SK-N-SH (cell line): Measurements from ENCODE around the gene COL5A2. TPM values are rescaled to one million over a fixed set of nuclear protein-coding genes. Genes with fewer than 3 reads are reported as not detected.

ENCODE experiments used
- CTCF ChIA-PET: fragments of 300-600, 350-600 bp; formaldehyde crosslinking; extraction: SDS; loops from one replicate; lab custom pipeline; 2021; lab: Yijun Ruan, JAX
- POLR2A ChIA-PET: fragments of 350-600 bp; sonication (Branson Sonifier 250); formaldehyde crosslinking; extraction: SDS; loops from one replicate; lab custom pipeline; 2020; ENCODE audit warnings: antibody characterized with exemption, inconsistent platforms; lab: Yijun Ruan, JAX
- DNase-seq: peaks from one replicate; pipeline ENCODE4 v3.0.0; 2012
- H2AFZ ChIP-seq: fragments of 200-600 bp; sonication (generic); 2 replicates; pipeline ENCODE4 v1.8.1; 2016; ENCODE audit warnings: antibody characterized with exemption, mild to moderate bottlenecking, low read depth
- H3F3A ChIP-seq: fragments of 200-600 bp; sonication (generic); replicated peaks from 2 replicates; pipeline ENCODE3; 2016; ENCODE audit warnings: antibody characterized with exemption, mild to moderate bottlenecking; ENCODE audit not compliant: insufficient read depth
- H3K27ac ChIP-seq, 2 experiments: fragments of 200-500 bp in 1 of 2; fragments of 200-600 bp in 1 of 2; sonication (Bioruptor generic) in 1 of 2; sonication (generic), shearing (Covaris generic) in 1 of 2; 2 replicates each; pipeline versions ENCODE4 v1.5.1 to v1.6.1; 2014 to 2016; ENCODE audit warnings: low read depth in 2 of 2, inconsistent platforms in 1 of 2, low read length in 1 of 2, mild to moderate bottlenecking in 1 of 2, mixed read lengths in 1 of 2
- H3K27me3 ChIP-seq: fragments of 200-600 bp; sonication (generic), shearing (Covaris generic); 2 replicates; pipeline ENCODE4 v1.6.1; 2016; ENCODE audit warnings: mixed run types; ENCODE audit not compliant: insufficient read depth
- H3K36me3 ChIP-seq, 2 experiments: fragments of 200-500 bp in 1 of 2; fragments of 200-600 bp in 1 of 2; sonication (Bioruptor generic) in 1 of 2; sonication (generic) in 1 of 2; replicated peaks in 1 of 2; 2 replicates each; pipeline versions ENCODE3 to v1.5.1; 2014 to 2016; ENCODE audit warnings: low read length in 1 of 2, mild to moderate bottlenecking in 1 of 2; ENCODE audit not compliant: insufficient read depth in 2 of 2, control insufficient read depth in 1 of 2
- H3K4me1 ChIP-seq, 2 experiments: fragments of 200-500 bp in 1 of 2; fragments of 200-600 bp in 1 of 2; sonication (Bioruptor generic) in 1 of 2; sonication (generic), shearing (Covaris generic) in 1 of 2; 2 replicates each; pipeline versions ENCODE4 v1.5.1 to v1.6.1; 2014 to 2016; ENCODE audit warnings: low read depth in 1 of 2, low read length in 1 of 2, mixed run types in 1 of 2; ENCODE audit not compliant: insufficient read depth in 2 of 2, control insufficient read depth in 1 of 2
- H3K4me2 ChIP-seq: fragments of 200-600 bp; sonication (generic), shearing (Covaris generic); 2 replicates; pipeline ENCODE4 v1.6.1; 2017; ENCODE audit warnings: mixed run types
- H3K4me3 ChIP-seq, 2 experiments: fragments of 200-500 bp in 1 of 2; fragments of 200-600 bp in 1 of 2; sonication (Bioruptor generic) in 1 of 2; sonication (generic), shearing (Covaris generic) in 1 of 2; 2 replicates each; pipeline versions ENCODE4 v1.5.1 to v1.8.1; 2014 to 2016; ENCODE audit warnings: low read depth in 2 of 2, inconsistent platforms in 1 of 2, low read length in 1 of 2, mild to moderate bottlenecking in 1 of 2, mixed read lengths in 1 of 2, moderate library complexity in 1 of 2
- H3K79me2 ChIP-seq: fragments of 200-600 bp; sonication (generic); 2 replicates; pipeline ENCODE4 v1.8.1; 2017; ENCODE audit warnings: mild to moderate bottlenecking; ENCODE audit not compliant: insufficient read depth
- H3K9ac ChIP-seq: fragments of 200-600 bp; sonication (generic); 2 replicates; pipeline ENCODE4 v1.6.1; 2017; ENCODE audit warnings: mixed run types
- H3K9me2 ChIP-seq: fragments of 200-600 bp; sonication (generic); 2 replicates; pipeline ENCODE4 v1.6.1; 2017; ENCODE audit warnings: mixed run types
- H3K9me3 ChIP-seq: fragments of 200-600 bp; sonication (generic); 2 replicates; pipeline ENCODE4 v1.6.1; 2017; ENCODE audit warnings: mixed run types, mild to moderate bottlenecking, moderate library complexity
- H4K20me1 ChIP-seq: fragments of 200-600 bp; sonication (generic); 2 replicates; pipeline ENCODE4 v1.6.1; 2017; ENCODE audit warnings: mild to moderate bottlenecking, mixed run types; ENCODE audit not compliant: insufficient read depth
- ELF1 ChIP-seq: IDR thresholded peaks from 2 replicates; pipeline ENCODE4 v1.4.0; 2012
- EZH2phosphoT487 ChIP-seq: fragments of 200-600 bp; sonication (generic); IDR thresholded peaks from 2 replicates; pipeline ENCODE4 v1.6.1; 2017; ENCODE audit warnings: low read depth, mixed run types, mild to moderate bottlenecking, antibody characterized with exemption, moderate library complexity, borderline replicate concordance
- FOXM1 ChIP-seq: IDR thresholded peaks from 2 replicates; pipeline ENCODE4 v1.4.0; 2012; ENCODE audit warnings: low read depth, mild to moderate bottlenecking
- GABPA ChIP-seq: IDR thresholded peaks from 2 replicates; pipeline ENCODE4 v1.4.0; 2012; ENCODE audit warnings: low read depth, mild to moderate bottlenecking
- GATA2 ChIP-seq: sonication (generic); formaldehyde crosslinking; IDR thresholded peaks from 2 replicates; pipeline ENCODE4 v1.5.0; 2020; ENCODE audit warnings: mild to moderate bottlenecking, missing genetic modification reagents
- MAX ChIP-seq: IDR thresholded peaks from 2 replicates; pipeline ENCODE4 v1.4.0; 2012; ENCODE audit warnings: low read depth
- NRF1 ChIP-seq: IDR thresholded peaks from 2 replicates; pipeline ENCODE4 v1.6.1; 2012; ENCODE audit warnings: low read depth, mild to moderate bottlenecking, low read length
- POLR2AphosphoS5 ChIP-seq: IDR thresholded peaks from 2 replicates; pipeline ENCODE4 v1.6.1; 2012; ENCODE audit warnings: low read depth, low read length
- RAD21 ChIP-seq: IDR thresholded peaks from 2 replicates; pipeline ENCODE4 v1.6.1; 2012; ENCODE audit warnings: mild to moderate bottlenecking, low read length
- RFX5 ChIP-seq: IDR thresholded peaks from 2 replicates; pipeline ENCODE4 v1.6.1; 2012; ENCODE audit warnings: mild to moderate bottlenecking, improper control_type of control experiment, low read length
- RXRA ChIP-seq: IDR thresholded peaks from 2 replicates; pipeline ENCODE4 v1.4.0; 2012; ENCODE audit warnings: low read depth, mild to moderate bottlenecking, borderline replicate concordance
- SMC3 ChIP-seq: IDR thresholded peaks from 2 replicates; pipeline ENCODE4 v1.6.1; 2012; ENCODE audit warnings: low read depth, low read length, improper control_type of control experiment
- TCF12 ChIP-seq: IDR thresholded peaks from 2 replicates; pipeline ENCODE4 v1.4.0; 2012
- TEAD4 ChIP-seq: IDR thresholded peaks from 2 replicates; pipeline ENCODE4 v1.4.0; 2012; ENCODE audit warnings: mild to moderate bottlenecking, borderline replicate concordance; ENCODE audit not compliant: insufficient read depth
- USF1 ChIP-seq: IDR thresholded peaks from 2 replicates; pipeline ENCODE4 v1.4.0; 2012; ENCODE audit warnings: low read depth, borderline replicate concordance
- YY1 ChIP-seq: IDR thresholded peaks from 2 replicates; pipeline ENCODE4 v1.4.0; 2012; ENCODE audit warnings: low read depth, mild to moderate bottlenecking
- ZBTB33 ChIP-seq: IDR thresholded peaks from 2 replicates; pipeline ENCODE4 v1.4.0; 2012; ENCODE audit warnings: low read depth, borderline replicate concordance
- WGBS: methylation state at CpG from one replicate; pipeline ENCODE4 v1.1.6; 2017; ENCODE audit warnings: low lambda C conversion rate; 5-methylcytosine and 5-hydroxymethylcytosine counted together
- polyA plus RNA-seq, 3 experiments: library from polyadenylated mRNA; depleted of rRNA; stranded (reverse); fragments of >200 nt; gene quantifications; 2 replicates each; pipeline ENCODE4 v1.2.3, GENCODE V29; 2012
- TF ChIP-seq, protein P1 (sequence below): IDR thresholded peaks from 2 replicates; pipeline ENCODE4 v1.6.1; 2012; ENCODE audit warnings: mild to moderate bottlenecking, low read depth, low read length, moderate library complexity
- TF ChIP-seq, protein P2 (sequence below): fragments of 150-350 bp; IDR thresholded peaks from 2 replicates; pipeline ENCODE4 v1.6.1; 2016; ENCODE audit warnings: mild to moderate bottlenecking, low read depth, low read length
- TF ChIP-seq, protein P3 (sequence below): IDR thresholded peaks from 2 replicates; pipeline ENCODE4; 2012

The COL5A2 gene
- polyA plus RNA-seq, 1 of the 3 experiments (the other 2 are of a cell fraction) = 20.4 TPM

DNA sequence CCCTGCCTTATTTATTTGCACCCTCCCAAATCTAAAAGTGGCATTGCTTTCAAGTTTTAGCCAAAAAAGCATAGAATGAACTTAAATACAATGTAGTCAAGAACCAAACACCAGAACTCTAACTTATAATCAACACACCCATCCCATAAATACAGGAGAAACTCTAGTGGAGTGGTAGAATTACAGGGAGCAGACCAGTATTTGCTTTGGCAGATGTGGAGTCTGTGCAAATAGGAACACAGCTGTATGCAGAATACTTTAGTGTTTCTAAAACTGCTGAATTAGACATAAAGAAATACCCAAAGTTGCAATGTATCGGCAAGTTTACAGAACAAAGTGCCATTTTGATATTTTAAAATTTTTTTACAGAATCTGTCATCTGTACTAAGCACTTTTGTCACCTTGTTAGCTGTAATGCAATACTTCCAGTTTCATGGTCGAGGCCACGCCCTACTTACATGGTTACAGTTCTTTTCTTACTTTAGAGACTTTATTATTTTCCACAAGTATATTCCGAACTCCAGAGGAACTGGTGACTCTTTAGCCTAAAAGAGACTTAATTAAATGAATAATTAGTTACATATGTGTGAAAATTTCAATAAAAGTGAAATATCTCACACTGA, 23.7 kb upstream of the COL5A2 start:
- H3K36me3 ChIP-seq = peaks cover 0 to 5% of the 10 kb centered on the region in 2 experiments
- TF ChIP-seq FOXM1 (no peak), RXRA (no peak), MAX (no peak), TEAD4 (no peak), EZH2phosphoT487 (no peak), ELF1 (no peak), YY1 (no peak), NRF1 (no peak), ZBTB33 (no peak), SMC3 (no peak), POLR2AphosphoS5 (no peak), USF1 (no peak), RFX5 (no peak), GABPA (no peak), TCF12 (no peak), RAD21 (no peak), GATA2 (no peak)
- TF ChIP-seq, protein P1, sequence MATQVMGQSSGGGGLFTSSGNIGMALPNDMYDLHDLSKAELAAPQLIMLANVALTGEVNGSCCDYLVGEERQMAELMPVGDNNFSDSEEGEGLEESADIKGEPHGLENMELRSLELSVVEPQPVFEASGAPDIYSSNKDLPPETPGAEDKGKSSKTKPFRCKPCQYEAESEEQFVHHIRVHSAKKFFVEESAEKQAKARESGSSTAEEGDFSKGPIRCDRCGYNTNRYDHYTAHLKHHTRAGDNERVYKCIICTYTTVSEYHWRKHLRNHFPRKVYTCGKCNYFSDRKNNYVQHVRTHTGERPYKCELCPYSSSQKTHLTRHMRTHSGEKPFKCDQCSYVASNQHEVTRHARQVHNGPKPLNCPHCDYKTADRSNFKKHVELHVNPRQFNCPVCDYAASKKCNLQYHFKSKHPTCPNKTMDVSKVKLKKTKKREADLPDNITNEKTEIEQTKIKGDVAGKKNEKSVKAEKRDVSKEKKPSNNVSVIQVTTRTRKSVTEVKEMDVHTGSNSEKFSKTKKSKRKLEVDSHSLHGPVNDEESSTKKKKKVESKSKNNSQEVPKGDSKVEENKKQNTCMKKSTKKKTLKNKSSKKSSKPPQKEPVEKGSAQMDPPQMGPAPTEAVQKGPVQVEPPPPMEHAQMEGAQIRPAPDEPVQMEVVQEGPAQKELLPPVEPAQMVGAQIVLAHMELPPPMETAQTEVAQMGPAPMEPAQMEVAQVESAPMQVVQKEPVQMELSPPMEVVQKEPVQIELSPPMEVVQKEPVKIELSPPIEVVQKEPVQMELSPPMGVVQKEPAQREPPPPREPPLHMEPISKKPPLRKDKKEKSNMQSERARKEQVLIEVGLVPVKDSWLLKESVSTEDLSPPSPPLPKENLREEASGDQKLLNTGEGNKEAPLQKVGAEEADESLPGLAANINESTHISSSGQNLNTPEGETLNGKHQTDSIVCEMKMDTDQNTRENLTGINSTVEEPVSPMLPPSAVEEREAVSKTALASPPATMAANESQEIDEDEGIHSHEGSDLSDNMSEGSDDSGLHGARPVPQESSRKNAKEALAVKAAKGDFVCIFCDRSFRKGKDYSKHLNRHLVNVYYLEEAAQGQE = no peak
- TF ChIP-seq, protein P2, sequence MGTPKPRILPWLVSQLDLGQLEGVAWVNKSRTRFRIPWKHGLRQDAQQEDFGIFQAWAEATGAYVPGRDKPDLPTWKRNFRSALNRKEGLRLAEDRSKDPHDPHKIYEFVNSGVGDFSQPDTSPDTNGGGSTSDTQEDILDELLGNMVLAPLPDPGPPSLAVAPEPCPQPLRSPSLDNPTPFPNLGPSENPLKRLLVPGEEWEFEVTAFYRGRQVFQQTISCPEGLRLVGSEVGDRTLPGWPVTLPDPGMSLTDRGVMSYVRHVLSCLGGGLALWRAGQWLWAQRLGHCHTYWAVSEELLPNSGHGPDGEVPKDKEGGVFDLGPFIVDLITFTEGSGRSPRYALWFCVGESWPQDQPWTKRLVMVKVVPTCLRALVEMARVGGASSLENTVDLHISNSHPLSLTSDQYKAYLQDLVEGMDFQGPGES = no peak
- TF ChIP-seq, protein P3, sequence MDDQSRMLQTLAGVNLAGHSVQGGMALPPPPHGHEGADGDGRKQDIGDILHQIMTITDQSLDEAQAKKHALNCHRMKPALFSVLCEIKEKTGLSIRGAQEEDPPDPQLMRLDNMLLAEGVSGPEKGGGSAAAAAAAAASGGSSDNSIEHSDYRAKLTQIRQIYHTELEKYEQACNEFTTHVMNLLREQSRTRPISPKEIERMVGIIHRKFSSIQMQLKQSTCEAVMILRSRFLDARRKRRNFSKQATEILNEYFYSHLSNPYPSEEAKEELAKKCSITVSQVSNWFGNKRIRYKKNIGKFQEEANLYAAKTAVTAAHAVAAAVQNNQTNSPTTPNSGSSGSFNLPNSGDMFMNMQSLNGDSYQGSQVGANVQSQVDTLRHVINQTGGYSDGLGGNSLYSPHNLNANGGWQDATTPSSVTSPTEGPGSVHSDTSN = no peak

More for the DNA sequence above, 23.7 kb upstream of the COL5A2 start:
- H3K9ac ChIP-seq = no peak overlapping the region
- no peaks in the 10 kb centered on the region for H3K9me3 ChIP-seq
- ChIA-PET POLR2A (no interaction called here), CTCF (no interaction called here)
- H3K4me3 ChIP-seq = no peak overlapping the region
- no peaks in the 10 kb centered on the region for H3K9me2 ChIP-seq
- H4K20me1 ChIP-seq = no peaks in the 10 kb centered on the region
- peaks cover 0 to 10% of the 10 kb centered on the region in 2 experiments; a peak in 2 of 4 replicates for H3K4me1 ChIP-seq
- H3K4me2 ChIP-seq = no peak overlapping the region
- no peak for DNase-seq
- peaks cover 15% of the 10 kb centered on the region for H3F3A ChIP-seq
- H3K79me2 ChIP-seq = peaks cover 2% of the 10 kb centered on the region; the same call in 1 of the 2 replicates
- peak overlapping the region in 1 of 2 experiments; percentile 75; a peak in 1 of 4 replicates for H3K27ac ChIP-seq
- H2AFZ ChIP-seq = no peak overlapping the region
- no peaks in the 10 kb centered on the region for H3K27me3 ChIP-seq
- WGBS = 71% methylated on average over 4 of the region's 4 CpGs
